CD4-positive, alpha-beta T cell treated with Interleukin-4 for 4 hours (primary cell): Measurements from ENCODE around the gene ANKDD1A.

Source experiments
- DNase-seq: peaks from one replicate; pipeline ENCODE4 v3.0.0-alpha.2; 2020

Gene ANKDD1A

GRCh38 chr15:64981812-64982431 is 70.2 kb downstream of the ANKDD1A start:
- no peak for DNase-seq

DNA sequence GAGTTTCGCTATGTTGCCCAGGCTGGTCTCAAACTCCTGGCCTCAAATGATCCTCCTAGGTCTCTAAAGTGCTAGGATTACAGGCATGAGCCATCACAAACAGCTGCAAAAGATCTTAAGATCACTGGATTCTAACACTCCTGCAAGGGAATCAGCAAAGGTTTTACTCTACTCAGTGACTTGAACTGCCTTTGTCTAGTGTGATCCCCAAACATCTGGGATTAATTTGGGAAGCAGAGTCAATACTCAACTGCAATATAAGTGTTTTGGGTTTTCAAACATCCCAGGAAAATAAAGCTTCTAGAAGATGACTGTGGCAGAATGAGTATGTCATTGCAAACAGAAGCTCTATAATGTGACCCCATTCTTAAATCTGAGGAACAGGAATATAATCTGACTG is 70.8 kb downstream of the ANKDD1A start:
- no peak for DNase-seq

DNA sequence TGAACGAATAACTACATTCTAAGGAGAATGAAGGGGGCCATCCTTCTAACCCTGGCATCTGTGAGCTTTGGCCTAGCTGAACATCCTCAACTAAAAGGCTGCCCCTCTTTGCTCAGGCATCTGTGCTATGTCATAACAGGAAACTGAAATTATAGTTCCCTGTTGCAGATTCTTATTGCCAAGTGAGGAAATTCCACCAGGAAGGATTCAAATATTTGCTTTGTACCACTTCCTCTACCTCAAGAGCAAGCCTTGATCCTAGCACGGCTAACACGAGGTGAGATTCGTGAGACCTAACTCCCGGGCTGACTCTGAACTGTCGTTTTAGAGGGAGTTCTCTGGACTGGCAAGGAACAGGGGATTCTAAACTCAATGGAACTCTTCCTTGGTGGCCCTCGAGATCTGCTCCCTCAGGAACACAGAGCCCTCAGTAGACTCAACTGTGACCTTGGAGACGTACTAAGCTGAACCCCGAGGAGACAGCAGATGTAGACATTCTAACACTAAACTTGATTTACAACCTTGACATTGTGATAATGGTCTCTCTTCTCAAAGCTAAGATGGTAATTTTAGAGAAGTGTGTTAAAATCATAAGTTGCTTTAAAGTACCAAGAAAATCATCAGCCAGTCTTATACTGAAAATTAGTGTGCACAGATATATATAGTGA is 73.8 kb downstream of the ANKDD1A start:
- DNase-seq: no peak

DNA sequence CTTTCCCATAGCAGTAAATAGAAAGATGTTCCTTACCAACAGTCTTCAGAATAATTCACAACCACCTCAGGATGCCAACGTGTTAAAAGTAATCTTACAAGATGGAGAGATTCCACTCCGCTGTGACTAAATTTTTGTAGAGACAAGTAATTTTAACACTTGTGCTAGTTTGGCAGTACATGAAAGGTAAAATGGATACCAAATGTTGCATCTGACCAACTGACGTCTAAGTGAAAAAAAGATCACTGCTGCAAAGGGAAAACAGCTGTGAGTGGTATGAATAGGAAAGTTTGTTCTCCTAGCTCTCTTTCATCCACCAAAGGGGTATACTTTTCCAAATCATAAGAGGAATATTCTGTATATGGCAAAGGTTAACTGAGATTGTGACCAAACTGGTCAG is 75.4 kb downstream of the ANKDD1A start:
- no peak for DNase-seq

GRCh38 chr15:64989416-64990167 is 77.9 kb downstream of the ANKDD1A start, which contains the start of gene SPG21:
Gene SPG21 (minus strand): TSS chr15:64989914. CDS start chr15:64983569, 6,345 bp downstream.
- peak; percentile 90 for DNase-seq

- no peak for DNase-seq
These were observed 78.4 kb downstream of the ANKDD1A start for GRCh38 chr15:64990168-64990470.

DNA sequence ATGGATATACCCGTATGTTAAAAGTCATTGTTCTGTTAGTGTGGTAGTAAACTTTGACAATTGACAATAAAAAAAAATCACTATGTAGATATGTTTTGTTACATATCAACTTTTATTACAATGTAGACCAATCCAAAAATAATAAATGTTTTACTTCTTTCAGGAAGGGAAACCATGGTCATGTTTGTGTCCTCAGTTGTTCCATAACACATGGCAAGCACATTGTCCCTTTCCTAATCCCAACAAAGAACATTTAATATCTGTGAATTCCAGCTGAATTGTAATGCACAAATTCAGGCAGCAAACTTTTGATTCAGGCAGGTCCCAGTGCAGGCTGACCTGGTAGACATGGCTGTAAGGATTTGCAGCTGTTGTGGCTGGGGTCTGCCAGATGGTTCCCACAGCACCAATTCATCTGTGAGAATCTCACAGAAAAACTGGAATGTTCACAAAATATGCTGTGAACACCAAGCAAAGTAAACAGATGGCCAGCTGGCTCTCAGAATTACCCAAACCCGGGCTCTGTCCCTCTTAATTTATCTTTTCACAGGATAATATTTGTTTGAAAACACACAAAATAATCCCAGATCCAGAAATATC is 79.9 kb downstream of the ANKDD1A start:
- no peak for DNase-seq

- no peak for DNase-seq
These were observed 81.6 kb downstream of the ANKDD1A start for GRCh38 chr15:64993290-64993689.

DNA sequence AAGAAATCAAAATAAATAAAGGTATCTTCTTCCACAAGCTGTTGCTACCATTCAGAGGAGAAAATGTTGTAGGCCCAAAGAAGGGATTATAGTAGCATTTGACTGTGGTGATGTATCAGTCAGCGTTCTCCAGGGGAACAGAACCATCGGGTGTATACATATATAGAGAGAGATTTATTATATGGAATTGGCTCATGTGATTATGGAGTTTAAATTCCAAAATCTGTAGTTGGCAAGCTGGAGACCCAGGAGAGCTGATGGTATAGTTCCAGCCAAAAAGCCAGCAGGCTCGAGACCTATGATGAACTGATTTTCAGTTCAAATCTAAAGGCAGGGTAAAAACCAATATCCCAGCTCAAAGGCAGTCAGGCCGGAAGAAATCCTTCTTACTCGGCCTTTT is 85.4 kb downstream of the ANKDD1A start:
- DNase-seq: no peak

- no peak for DNase-seq
These were observed 86.2 kb downstream of the ANKDD1A start for GRCh38 chr15:64997745-64998375.

DNA sequence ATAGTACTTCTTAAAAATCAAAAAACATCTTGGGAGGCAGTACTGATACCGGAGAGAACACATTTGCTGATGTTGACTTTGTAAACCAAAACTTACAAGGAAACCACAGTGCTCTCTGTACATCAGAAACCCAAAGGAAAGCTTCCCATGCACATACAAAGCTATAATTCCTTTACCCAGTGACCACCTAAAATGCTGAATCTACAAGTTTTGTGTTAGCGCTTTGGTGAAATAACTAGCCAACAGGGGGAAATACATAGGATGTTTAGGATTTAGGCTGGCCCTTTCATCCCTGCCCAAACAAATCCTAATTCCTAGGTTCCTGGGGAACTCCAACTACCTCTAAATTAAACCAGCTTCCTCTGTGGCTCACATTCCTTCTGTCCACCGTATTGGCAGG is 93.3 kb downstream of the ANKDD1A start:
- DNase-seq: no peak

GRCh38 chr15:65006876-65007275 is 95.2 kb downstream of the ANKDD1A start:
- no peak for DNase-seq
